Measurements from ENCODE around the gene DGKI. TPM values are rescaled to one million over a fixed set of nuclear protein-coding genes. Genes with fewer than 3 reads are reported as not detected.

DGKI gene
- total RNA-seq, 1 donor, result 4.7 TPM

DNA sequence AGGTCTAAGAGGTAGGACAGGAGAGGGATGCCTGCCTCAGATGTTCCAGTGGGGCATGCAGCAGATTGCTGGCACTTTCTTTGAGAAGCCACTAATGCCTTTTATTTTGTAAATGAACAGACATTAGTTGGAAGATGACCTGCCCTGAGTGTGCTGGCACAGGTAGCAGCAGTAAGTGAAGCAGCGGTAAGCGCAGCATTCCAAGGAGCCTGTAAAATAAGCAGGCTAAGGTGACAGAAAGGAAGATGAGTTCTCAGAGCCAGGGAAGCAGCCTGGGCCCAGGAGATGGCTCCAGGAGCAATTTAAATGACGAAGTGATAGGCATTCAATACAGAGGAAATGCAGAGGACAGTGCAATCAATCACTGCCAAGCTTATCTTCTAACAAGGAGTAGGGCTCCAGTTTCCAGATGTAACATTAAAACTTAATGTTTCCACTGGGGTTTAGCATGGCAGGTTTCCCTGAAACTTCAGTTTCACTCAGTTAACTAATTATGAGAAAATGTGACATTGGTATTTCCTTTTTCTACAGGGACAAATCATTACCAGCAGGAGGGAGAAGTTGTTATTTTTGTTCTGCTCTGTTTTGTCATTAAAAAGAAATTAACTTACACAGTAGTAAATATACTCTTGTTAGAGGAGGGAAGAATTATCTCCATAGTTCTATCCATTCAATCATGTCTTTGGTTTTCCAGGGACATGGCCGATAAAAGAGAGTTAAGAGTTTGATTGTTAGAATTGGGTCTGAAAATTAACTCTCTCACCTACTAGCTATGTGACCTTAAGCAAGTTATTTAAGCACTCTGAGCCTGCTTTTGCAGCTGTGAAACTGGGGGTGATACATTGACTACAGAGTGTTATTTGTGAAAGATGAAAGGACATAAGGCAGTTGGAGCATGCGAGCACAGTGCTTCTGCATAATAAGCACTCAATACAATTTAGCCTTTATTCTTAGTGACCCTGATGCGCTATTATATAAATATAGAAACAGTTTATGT lies 406.6 kb downstream of the DGKI start:
- TF ChIP-seq CTCF (IDR thresholded peaks at IDR 0.05; ENCODE audit: insufficient read depth, low read length), result no peak
- H3K4me3 ChIP-seq (ENCODE audit: low read depth, low read length), result no peak overlapping the region
- peak; percentile 63 for DNase-seq (ENCODE audit: low read depth)

- no peak overlapping the region for H3K4me3 ChIP-seq (ENCODE audit: low read depth, low read length)
- no peak for DNase-seq (ENCODE audit: low read depth)
- no peak for TF ChIP-seq CTCF (IDR thresholded peaks at IDR 0.05; ENCODE audit: insufficient read depth, low read length)
Observed at GRCh38 chr7:137434946-137435345, 411.8 kb downstream of the DGKI start.

DNA sequence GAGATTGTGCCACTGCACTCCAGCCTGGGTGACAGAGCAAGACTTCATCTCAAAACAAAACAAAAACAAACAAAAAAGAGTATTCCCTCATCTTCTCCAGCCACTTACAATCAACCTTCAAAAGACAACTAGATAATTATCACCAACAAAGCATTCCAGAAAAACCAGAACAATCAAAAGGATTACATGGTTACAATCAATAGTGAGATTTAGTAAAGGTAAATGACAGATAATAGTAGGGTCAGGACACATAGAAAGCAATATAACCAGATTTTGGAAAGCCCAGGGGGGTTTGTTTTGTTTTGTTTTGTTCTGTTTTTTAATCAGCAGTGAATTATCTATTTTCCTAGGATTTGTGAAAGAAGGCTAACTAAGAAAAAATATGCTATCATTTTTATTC lies 412.2 kb downstream of the DGKI start:
- no peak for TF ChIP-seq CTCF (IDR thresholded peaks at IDR 0.05; ENCODE audit: insufficient read depth, low read length)
- DNase-seq (ENCODE audit: low read depth), result no peak

DNA sequence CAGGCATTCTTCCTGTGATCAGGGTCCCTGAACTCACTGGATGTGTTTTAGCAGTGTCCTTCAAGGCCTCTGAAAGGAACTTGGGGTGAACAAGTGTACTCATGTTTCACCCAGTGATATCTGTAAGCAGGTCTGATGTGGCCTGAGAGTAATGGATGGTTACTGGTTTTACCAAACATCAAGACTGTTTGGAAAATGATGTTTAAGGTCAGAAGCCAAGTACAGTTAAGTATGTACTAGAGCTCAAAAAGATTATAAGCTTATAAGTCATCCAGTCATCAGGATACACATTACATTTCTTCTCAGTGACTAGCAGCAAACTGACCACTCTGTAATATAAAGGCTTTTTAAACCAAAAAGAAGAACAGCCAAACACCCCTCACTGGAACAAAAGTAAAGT lies 423.5 kb downstream of the DGKI start:
- H3K4me3 ChIP-seq (ENCODE audit: low read depth, low read length), result no peak overlapping the region
- DNase-seq (ENCODE audit: low read depth), result no peak
- no peak for TF ChIP-seq CTCF (IDR thresholded peaks at IDR 0.05; ENCODE audit: insufficient read depth, low read length)

More for the DNA sequence above, 412.2 kb downstream of the DGKI start:
- H3K4me3 ChIP-seq (ENCODE audit: low read depth, low read length), result no peak overlapping the region

GRCh38 chr7:137421366-137421765 lies 425.4 kb downstream of the DGKI start:
- H3K4me3 ChIP-seq (ENCODE audit: low read depth, low read length), result no peak overlapping the region
- peak; percentile 44 for DNase-seq (ENCODE audit: low read depth)
- no peak for TF ChIP-seq CTCF (IDR thresholded peaks at IDR 0.05; ENCODE audit: insufficient read depth, low read length)

- H3K4me3 ChIP-seq (ENCODE audit: low read depth, low read length), result no peak overlapping the region
- no peak for DNase-seq (ENCODE audit: low read depth)
- no peak for TF ChIP-seq CTCF (IDR thresholded peaks at IDR 0.05; ENCODE audit: insufficient read depth, low read length)
Observed at GRCh38 chr7:137418841-137419240, 427.9 kb downstream of the DGKI start.

Data from fibroblast of the aortic adventitia (primary cell).